Upper lobe of right lung (tissue), 1 donor: ENCODE results near the gene IPO8. TPM values are rescaled to one million over a fixed set of nuclear protein-coding genes. Genes with fewer than 3 reads are reported as not detected.

ENCODE experiments used
- ATAC-seq: fragments of 200-7000 bp; cut with Tn5 transposase; one replicate; pipeline ENCODE4 v1.9.1; 2020; ENCODE audit warnings: mild to moderate bottlenecking, moderate library complexity
- DNase-seq: peaks from one replicate; pipeline ENCODE4 v3.0.0-alpha.2; 2020
- H3K27ac ChIP-seq: fragments of 200-600 bp; one replicate; pipeline ENCODE4 v1.8.0; 2022
- H3K27me3 ChIP-seq: fragments of 200-600 bp; one replicate; pipeline ENCODE4 v1.8.0; 2022; ENCODE audit warnings: mild to moderate bottlenecking
- H3K36me3 ChIP-seq: fragments of 200-600 bp; one replicate; pipeline ENCODE4 v1.8.0; 2022
- H3K4me1 ChIP-seq: fragments of 200-600 bp; one replicate; pipeline ENCODE4 v1.8.0; 2022
- H3K4me3 ChIP-seq: fragments of 200-600 bp; one replicate; pipeline ENCODE4 v1.8.0; 2022; ENCODE audit warnings: mild to moderate bottlenecking
- H3K9me3 ChIP-seq: fragments of 200-600 bp; one replicate; pipeline ENCODE4 v1.8.0; 2022
- intact Hi-C: fragments of 100-400 bp; cut with DNase I; formaldehyde crosslinking; loops from one replicate; pipeline ENCODE4 v1.11.0; 2022
- total RNA-seq: library from RNA; stranded (reverse); fragmentation: NEBNext Ultra II Directional; extraction: Animal tissue kit (Norgen Biotek cat#: 25700); gene quantifications from one replicate; pipeline ENCODE4 v1.2.1, GENCODE V29; 2021
- TF ChIP-seq, protein P1 (sequence below): fragments of 200-600 bp; IDR thresholded peaks from one replicate; pipeline ENCODE4 v1.8.0; 2022; ENCODE audit warnings: antibody characterized with exemption
- donor health status: DM: no; HTN: yes; CAD: no; lungs with severe emphysema.

Gene IPO8
- total RNA-seq, 1 donor from 2014 or later: 48.3 TPM

DNA sequence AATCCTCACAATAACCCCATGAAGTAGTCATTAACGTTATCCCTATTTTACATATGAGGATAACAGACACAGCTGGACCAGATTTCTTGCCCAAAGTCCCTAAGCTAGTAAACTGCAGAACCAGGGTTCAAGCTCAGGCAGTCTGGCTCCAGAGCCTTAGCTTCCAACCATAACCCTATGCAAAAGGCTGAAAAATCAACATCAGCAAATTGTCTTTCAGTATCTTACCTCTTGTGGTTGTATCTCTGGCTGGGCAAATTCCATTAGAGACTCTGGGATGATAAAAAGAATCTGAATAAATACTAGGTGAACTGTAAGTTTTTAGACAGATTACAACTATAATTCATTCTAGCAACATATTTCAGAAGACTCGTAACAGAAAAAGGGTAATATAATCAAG is 34.3 kb upstream of the IPO8 start:
- no peak for DNase-seq
- ATAC-seq: no peak
- Histone ChIP-seq H3K4me3 (no peak overlapping the region), H3K27me3 (no peaks in the 10 kb centered on the region), H3K27ac (no peak overlapping the region), H3K4me1 (no peaks in the 10 kb centered on the region), H3K36me3 (peaks cover 3% of the 10 kb centered on the region), H3K9me3 (no peaks in the 10 kb centered on the region)
- intact Hi-C loops: no loop called here
- TF ChIP-seq, protein P1, sequence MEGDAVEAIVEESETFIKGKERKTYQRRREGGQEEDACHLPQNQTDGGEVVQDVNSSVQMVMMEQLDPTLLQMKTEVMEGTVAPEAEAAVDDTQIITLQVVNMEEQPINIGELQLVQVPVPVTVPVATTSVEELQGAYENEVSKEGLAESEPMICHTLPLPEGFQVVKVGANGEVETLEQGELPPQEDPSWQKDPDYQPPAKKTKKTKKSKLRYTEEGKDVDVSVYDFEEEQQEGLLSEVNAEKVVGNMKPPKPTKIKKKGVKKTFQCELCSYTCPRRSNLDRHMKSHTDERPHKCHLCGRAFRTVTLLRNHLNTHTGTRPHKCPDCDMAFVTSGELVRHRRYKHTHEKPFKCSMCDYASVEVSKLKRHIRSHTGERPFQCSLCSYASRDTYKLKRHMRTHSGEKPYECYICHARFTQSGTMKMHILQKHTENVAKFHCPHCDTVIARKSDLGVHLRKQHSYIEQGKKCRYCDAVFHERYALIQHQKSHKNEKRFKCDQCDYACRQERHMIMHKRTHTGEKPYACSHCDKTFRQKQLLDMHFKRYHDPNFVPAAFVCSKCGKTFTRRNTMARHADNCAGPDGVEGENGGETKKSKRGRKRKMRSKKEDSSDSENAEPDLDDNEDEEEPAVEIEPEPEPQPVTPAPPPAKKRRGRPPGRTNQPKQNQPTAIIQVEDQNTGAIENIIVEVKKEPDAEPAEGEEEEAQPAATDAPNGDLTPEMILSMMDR: no peak

- Histone ChIP-seq H3K27ac (no peak overlapping the region), H3K9me3 (no peaks in the 10 kb centered on the region), H3K4me1 (no peaks in the 10 kb centered on the region), H3K4me3 (no peak overlapping the region), H3K27me3 (no peaks in the 10 kb centered on the region), H3K36me3 (peaks cover 3% of the 10 kb centered on the region)
- DNase-seq (no peak), ATAC-seq (no peak)
- intact Hi-C loops: no loop called here
- TF ChIP-seq, protein P1: no peak
Measured at GRCh38 chr12:30729547-30729946, 33.9 kb upstream of the IPO8 start.

DNA sequence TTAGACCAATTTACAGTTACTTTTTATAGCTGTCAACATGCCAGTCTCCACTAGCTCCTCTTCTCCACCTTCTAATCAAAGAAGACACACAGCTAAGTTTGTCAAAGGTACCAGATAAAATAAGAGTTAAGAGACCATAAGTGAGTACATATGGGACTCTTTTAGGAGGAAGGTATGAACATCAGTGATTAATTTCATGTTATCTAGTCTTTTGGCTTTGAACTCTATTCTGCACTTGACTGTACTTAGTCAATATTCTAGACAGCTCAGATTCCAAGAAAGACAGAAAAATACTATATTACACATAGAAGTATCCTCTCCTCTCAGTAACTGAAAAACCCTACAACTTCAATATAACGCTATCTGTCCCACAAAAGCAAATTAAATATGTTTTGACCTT is 31.0 kb upstream of the IPO8 start:
- intact Hi-C loops: no loop called here
- Histone ChIP-seq H3K27me3 (no peaks in the 10 kb centered on the region), H3K4me3 (no peak overlapping the region), H3K36me3 (peaks cover 12% of the 10 kb centered on the region), H3K4me1 (no peaks in the 10 kb centered on the region), H3K9me3 (no peaks in the 10 kb centered on the region), H3K27ac (no peak overlapping the region)
- TF ChIP-seq, protein P1: no peak
- no peak for ATAC-seq
- no peak for DNase-seq

DNA sequence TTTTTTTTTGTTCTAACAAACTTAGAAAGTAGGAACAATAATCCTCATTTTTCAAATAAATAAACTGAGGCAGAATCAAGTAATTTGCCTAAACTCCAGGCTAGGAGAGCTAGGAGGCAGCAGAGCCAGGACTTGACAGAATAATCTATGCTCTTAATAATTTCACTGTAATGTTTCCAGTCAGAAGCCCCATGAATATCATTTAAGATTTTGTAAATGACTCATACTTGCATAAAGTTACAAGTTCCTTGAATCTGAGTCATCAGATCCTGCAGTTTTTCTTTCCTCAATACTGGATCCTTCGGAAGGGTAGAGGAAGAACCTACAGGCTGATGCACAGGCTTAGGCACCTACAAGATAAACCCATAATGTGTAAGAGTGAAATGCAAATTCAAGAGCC is 30.1 kb upstream of the IPO8 start:
- ATAC-seq: no peak
- TF ChIP-seq, protein P1: no peak

GRCh38 chr12:30719060-30719459 is 23.4 kb upstream of the IPO8 start:
- H3K36me3 ChIP-seq: peaks cover 56% of the 10 kb centered on the region
- intact Hi-C loops: no loop called here

More for the DNA sequence above, 30.1 kb upstream of the IPO8 start:
- Histone ChIP-seq H3K4me3 (no peak overlapping the region), H3K9me3 (no peaks in the 10 kb centered on the region), H3K27ac (no peak overlapping the region), H3K4me1 (no peaks in the 10 kb centered on the region), H3K36me3 (peaks cover 12% of the 10 kb centered on the region), H3K27me3 (no peaks in the 10 kb centered on the region)
- no peak for DNase-seq
- intact Hi-C loops: no loop called here

More at GRCh38 chr12:30719060-30719459, 23.4 kb upstream of the IPO8 start:
- no peak for DNase-seq
- Histone ChIP-seq H3K4me1 (no peaks in the 10 kb centered on the region), H3K27me3 (no peaks in the 10 kb centered on the region), H3K9me3 (no peaks in the 10 kb centered on the region), H3K4me3 (no peak overlapping the region), H3K27ac (no peak overlapping the region)
- no peak for ATAC-seq
- TF ChIP-seq, protein P1: no peak
